Suppressor macrophage treated with lipopolysaccharide for 1 hour (primary cell): Measurements from ENCODE around the gene GMPR2.
"Not testable (repeated sequence)": the region's sequence is repeated elsewhere in the genome, so short reads cannot be mapped to it uniquely, and the experiment has no call there.

Source experiments
- DNase-seq, 3 donors: peaks; one replicate each; pipeline ENCODE4 v3.0.0-alpha.2; 2020 to 2022

GMPR2 gene

DNA sequence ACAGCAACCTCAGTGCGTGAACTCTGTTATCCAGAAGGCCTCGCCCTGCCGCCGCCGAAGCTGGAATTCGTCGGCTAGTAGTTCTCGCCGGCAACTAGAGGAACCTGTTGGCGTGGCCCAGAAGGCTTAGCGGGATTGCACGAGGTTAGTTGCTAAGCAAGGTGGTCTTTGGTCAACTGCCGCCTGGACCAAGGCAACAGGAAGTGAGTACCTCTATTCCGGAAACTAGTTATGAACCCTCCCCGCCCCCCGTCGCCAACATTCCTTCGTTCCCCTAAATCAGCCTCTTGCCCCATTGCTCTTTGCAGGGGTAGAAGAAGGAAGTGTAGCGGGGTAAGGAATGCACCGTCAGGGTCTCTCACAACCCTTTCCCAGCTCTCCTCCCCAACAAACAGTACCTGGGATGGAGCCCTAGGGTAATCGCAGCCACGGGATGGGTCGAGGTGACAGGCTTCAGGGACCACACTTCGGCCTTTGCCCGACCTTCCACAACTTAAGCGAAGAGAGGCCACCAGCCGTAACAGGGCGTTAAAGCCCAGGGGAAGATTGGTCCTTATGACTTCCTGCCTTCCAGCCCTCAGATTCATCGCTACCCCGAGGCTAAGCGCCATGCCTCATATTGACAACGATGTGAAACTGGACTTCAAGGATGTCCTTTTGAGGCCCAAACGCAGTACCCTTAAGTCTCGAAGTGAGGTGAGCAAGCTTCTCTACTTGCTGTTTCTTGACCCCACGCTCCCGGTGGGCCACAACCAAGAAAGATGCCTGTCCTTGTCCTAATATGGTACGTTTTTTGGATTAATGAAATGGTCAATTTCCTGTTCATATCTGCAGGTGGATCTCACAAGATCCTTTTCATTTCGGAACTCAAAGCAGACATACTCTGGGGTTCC is at the start of gene GMPR2:
Gene GMPR2, plus strand, starts transcription at position 285 of the 893 bp plus-strand sequence. Its CDS starts 325 bp downstream, at position 610.
- DNase-seq = peak; percentile 34 to 78 (median 72)

DNA sequence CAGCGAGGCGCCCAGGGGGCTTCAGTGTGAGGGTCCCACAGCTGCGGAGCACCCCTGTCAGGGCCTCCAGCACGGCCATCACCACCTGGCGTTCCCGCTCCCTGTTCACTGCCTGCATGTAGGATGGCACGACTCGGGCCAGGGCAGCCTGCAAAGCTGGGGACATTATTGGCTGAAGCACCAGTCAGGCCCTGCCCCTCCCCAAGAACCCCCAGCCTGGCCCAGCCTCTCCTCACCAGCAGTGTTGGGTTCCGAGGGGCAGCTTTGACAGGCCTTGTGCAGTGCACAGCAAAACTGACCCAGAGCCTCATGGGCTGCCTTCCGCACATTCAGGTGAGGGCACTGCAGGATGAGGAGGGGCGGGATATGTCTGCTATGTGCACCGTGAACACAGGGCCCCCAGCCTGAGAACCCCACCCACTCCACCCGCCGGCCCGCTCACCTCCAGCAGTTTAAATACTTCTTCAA is 49.7 kb upstream of the GMPR2 start:
- DNase-seq = no peak

DNA sequence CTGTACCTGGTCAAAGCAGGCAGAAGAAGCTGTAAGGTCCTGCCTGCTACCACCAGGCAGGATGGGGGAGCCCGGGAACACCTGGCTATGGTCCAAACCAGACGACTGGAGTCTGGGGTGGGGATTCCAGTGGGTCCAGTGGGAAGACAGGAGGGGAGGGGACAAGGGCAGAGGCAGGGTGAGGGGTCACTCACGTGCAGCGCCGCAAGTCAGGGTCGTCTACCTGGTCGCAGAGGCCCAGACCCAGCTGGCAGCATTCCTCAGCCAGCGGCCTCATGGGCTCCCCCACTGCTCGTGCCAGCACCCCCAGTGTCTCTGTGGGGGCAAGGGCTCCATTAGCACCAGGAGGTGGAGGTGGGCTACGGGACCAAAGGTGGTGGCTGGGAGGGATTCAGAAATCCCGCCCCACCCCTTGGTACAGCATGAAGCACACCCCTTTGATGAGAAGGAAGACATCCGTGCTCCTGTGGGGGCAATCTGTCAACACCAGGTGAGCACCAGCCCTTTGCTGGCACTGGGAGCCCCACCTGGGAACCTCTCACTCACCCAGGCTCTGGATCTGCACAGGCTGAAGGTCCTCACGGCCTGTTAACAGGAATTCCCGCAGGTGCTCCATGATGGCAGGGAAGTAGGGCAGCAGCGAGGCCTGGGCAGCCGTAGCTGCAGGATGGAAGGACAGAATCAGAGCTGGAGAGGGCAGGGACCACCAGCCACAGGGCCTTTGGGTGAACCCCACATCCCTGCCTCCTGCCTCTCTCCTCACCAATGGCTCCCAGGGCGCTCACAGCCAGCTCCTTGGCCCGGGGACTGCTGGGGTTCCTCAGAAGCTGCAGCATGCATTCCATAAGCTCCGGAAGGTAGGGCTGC is 48.4 kb upstream of the GMPR2 start:
- DNase-seq = no peak

DNA sequence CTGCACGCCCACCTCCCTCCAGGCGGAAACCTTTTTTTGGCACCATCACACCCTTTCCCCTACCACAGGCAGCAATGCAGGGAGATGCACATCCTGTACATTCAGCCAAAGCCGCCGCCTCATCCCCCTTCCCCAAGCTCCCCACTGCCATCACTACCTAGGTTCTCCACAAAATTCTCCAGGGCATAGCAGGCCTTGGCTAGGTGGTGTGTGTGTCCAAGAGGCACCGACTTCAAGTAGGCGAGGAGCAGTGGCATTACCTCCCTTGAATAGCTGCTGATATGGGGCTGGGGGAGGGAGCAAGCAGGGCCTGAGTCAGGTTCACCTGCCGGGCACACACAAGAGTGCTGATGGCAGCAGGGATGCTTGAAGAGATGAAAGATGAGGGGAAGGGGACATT is 47.7 kb upstream of the GMPR2 start:
- no peak for DNase-seq

DNA sequence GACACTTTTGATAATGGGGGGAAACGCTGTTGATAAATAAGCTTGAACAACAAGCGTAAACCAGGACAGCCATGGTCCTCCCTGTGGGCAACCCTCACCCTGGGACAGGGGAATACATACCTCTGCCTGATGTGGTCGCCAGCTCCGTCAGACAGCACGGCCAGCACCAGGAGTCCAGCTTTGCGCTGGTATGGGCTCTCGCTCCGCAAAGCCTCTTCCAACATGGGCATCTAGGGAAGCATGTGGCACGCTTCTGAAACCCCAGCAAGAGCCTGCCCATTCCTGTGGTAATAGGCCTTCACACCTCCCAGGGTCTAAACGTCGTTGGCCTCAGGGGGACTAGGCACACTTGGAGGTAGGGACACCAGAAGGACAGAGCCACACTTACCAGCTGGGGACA is 47.0 kb upstream of the GMPR2 start:
- no peak for DNase-seq

DNA sequence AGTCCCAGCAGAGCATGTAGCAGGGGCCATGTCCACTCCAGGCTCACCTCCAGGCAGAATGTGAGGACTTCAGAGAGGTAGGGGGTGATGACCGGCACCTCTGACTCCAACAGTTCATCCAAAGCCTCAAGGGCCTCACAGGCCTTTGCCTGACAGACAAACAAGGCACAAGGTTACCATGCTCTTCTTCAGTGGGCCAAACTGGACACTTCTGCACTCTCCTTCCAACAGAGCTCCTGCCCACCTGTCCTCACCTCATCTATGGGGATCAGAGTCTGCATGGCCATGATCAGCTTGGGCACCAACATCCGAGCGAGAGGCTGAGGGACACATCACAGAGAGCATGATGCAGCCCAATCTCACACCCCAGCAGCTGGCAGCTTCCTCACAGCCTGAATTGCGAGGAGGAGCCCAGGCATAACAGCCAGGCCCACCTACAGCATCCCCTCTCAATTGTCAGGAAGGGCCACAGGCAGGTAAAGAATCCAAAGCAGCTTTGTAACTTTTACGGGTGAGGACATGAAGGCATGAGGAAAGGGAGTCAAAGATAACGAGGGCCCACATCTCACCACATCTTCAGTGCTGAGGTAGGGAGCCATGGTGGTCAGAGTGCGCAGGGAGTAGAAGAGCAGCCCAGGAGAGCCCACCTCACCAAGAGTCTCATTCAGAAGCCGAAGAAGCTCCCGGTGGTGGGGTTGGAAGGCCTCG is 45.7 kb upstream of the GMPR2 start:
- no peak for DNase-seq

DNA sequence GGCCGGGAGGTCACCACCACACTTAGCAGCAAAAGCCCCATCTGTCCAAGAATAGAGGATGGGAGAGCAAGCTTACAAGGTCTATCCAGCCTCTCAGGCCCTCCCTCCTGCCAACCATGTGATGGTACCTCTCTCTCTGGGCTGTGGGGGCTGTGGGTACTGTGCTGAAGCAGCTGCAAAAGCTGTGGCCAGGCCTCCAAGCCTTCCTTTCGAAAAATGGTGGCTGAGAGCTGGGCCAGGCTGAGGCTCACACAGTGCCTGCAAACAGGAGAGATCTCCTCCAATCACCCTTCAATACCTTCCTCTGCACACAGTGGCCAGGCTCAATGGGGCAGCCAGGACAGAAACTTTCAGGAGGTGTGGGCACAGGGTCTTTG is 45.2 kb upstream of the GMPR2 start:
- no peak for DNase-seq

DNA sequence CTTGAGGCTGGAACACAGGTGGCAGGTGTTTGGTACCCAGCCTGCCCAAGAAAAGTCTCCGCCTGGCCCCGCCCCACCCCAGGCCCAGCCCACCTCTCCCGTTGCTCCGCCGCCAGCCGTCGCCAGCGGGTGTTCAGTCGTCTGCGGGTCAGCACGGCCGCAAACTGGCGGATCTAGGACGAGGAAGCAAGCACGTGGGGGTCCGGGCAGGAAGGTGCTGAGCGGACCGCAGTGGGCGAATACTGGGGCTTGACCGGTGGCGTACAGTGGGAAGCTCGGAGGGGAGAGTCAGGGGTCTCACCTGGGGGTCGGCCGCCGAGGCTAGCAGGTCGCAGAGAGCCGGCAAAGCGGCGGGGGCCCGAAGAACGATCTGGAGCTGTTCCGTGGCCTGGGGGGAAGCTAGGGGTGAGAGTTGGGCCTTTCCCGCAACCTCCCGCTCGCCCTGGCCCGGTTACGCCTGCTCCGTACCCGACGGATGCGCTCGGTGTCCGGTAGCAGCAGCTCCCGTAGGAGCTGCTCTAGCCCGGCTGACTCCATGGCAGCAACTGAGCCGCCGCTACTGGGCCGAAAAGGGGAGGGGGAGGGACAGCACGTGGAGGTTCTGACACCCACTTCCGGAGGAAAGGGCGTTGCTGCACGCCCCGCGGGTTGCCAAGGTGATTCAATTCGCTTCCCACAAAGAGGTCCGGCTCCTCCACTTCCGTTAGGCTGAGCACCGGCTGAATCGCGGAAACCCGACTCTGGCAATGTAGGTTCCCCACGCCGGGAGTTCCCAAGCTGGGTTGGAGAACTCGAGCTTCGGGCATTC is 44.3 kb upstream of the GMPR2 start, which contains the start of gene IPO4:
Gene IPO4, minus strand, starts transcription at position 566 of the 808 bp plus-strand sequence. Its CDS starts 29 bp downstream, at position 537.
- DNase-seq = peak; percentile 97 to 98 (median 98)

DNA sequence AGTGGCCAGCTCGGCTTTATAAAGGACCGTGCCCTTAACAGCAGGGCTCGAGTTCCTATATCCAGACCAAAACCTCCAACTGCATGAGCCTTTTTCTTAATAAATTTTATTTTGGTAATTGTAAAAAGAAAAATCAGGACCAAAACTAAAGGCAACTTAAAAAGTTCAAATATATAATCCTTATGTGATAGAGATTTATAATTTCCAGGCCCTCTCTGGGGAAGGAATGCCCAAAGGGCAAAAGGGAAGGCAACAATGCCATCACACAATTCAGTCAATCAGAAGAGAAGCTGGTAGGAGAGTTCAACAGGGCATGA is 43.7 kb upstream of the GMPR2 start:
- DNase-seq = no peak

DNA sequence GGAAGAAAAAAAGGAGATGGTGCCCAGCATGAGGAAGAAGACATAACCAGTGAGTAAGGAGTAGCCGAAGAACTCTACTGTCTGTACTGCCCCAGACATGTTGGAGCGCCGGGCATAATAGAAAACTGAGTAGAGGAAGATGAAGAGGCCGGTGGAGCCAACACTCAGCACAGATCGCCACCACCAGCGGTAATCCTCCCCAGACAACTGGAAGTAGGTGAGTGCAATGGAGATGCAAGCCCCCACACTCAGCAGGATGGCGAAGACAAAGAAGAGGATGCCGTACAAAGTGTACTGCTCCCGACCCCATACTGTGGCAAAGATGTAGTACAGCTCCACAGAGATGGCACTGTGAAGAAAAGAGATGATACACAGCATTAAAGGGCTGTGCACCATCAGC is 43.3 kb upstream of the GMPR2 start:
- no peak for DNase-seq

DNA sequence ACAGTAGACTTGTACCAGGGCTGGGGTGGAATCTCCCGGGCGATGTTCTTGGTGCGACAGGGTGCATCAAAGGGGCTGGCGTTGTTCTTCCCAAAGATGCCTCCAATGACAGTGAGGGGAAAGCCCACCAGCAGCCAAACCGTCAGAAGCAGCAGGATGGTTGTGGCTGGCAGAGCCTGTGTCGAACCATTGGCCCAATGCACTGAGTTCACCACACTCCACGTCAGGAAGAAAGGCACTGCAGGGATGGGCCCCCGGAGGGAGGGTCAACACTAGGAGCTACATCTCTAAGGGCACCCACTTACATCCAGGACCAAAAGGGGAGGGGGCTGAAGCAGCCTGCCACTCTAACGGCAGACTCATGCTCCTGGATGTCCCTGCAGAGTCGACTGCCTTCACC is 42.3 kb upstream of the GMPR2 start:
- DNase-seq = no peak

DNA sequence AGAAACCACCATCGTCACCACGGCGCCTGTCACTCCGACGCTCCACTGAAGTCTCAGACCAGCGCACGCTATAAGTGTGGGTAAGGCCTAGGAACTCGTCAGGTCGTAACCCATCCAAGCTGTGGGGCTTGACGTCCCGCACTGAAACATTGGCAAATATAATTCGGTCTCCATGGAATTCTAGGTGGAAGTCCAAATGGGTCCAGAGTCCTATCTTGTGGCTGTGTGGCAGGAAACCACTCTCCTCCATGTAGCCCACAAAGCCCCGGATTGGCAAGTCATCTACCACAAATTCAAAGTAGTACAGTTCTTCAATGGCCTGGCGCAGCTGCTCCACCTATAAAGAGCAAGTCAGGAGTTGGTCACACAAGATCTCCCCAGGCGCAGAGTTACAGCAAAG is 39.8 kb upstream of the GMPR2 start:
- no peak for DNase-seq

DNA sequence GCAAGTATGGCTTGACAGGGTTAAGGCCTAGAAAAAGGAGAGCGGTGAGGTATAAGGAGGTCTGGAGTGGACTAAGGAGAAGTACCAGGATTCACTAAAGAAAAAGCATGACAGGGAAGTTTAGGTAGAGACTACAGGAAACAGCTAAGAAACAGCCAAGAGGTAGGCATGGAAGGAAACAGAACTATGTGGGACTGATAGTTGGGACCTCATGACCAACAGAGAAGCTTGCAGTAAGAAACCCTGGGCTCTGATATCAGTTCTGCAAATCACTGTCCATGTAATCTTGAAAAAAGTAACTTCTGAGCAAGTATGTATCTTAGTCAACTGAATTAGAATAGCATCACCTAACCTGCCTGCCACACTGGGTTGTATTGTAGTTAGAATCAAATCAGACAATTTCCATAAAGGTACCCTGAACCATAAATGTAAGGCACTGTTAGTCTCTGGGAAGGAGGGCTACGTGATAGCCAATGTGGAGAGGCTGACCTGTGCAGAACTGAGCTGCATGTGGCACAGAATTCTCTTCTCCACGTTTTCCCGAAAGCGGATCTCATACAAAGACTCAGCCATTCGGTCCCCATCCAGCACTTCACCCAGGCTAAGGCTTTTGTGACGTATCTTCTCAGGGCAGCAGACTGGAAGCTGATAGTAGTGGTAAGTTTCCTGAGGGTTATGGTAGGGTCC is 38.4 kb upstream of the GMPR2 start:
- DNase-seq = no peak

DNA sequence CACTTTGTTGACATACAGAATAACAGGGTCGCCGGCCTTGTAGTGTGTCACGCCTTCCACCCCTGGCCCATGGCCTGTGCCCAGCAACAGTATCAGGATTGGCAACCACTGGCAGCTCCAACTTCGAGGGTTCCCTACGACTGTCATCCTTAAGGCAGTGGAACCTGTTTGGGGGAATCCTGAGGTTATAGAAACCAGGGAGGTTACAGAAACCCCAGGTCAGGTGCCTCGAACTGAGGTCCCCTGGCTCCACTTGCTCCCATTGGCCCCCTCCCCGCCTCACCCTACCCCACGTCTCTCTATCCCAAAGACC is 37.9 kb upstream of the GMPR2 start:
- DNase-seq = no peak

DNA sequence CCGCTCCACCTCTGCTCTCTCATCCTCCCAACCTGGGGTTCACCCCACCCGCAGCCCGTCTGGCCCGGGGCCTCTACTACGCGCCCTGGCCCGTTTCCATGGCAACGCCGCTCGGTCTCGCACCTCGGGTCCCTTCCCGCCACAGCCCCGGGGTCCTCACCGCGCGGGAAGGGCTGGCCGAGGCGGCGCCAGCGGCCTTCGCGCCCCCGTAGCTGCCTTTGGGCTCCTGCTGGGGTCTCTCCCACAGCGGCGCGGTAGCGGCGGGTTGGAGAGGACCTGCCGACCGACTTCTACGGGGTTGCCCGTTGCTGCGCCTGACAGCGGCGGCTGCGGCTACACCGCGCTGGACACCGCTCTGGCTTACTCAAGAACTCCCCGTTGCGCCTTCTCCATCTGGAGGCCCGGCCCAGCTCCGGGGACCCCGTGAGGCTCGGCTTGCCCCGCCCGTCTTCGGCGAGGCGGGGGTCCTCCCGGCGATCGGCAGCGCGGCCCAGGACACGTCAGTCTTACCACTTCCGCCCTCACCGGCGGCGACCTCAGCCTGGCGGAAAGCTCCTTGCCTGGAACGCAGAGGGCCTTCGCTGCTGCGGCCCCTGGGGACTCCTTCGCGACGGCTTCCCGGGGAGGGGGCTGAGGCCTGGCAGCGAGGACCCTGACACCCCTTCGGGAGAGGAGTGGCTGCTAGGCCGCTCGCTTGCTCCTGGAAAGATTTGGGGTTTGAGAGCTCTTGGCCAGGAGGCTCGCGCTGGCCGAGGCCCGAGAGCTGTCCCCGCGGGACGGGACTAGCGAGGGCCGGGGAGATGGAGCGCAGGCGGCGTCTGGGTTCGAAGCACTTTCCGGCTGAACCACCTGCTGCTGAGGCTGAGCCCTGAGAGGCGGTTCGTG is 37.3 kb upstream of the GMPR2 start, which contains the start of gene TM9SF1:
Gene TM9SF1, minus strand, starts transcription at position 256 of the 885 bp plus-strand sequence. CDS start 422 bp downstream, outside the sequence.
- DNase-seq = peak; percentile 88 to 93 (median 90)

DNA sequence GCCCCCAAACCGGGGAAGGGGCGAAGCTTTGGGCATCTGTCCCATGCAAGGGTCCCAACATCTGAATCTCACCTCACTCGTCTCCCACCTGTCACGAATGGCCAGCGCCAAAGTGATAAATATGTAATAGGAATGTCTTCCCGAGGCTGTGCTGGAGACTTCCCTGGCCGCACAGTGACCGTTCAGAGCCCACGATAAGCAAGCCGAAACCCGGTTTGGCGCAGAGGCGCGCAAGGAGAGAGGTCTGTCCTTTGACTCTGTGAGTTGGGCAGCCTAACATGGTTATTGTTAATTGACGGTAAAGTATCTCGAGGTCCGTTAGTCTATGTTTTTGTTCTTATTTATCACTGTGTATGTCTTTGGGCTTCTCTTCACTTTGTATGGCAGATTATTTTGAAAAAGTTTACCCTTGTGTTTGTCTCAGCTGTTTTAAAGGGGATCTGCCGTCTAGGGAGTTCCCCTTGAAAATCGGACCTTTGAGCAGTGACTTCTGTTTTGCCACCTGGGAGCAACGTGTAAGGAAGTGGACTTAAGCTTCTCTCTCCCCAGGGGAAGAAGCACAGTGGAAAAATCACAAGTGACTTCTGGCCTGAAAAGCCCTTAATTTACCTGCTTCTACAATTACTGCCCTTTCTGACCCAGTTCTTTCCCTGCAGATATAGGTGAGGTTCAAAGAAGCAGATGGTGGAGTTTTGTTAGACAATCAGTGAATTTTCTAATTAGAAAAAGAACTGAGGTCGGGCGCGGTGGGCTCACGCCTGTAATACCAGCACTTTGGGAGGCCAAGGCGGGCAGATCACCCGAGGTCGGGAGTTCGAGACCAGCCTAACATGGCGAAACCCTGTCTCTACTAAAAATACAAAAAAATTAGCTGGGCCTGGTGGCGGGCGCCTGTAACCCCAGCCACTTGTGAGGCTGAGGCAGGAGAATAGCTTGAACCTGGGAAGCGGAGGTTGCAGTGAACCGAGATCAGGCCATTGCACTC is 36.4 kb upstream of the GMPR2 start:
- peak; percentile 33 to 41 (median 35) for DNase-seq

DNA sequence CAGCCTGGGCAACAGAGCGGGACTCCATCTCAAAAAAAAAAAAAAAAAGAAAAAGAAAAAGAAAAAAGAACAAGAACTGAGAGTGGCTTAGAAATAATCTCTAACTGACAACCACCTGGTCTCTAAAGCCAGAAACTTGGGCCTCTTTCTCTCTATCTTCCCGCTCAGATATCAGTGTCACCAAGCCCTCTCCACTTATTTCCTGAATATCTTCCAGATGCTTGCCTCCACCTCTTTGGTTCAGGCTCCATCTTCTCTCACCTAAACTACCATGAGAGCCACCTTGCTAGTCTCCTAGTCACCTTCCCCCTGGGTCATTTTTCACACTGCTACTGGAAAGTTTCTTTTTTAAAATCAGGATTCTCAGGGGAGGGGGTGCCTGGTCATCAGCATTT is 35.7 kb upstream of the GMPR2 start:
- DNase-seq = no peak

DNA sequence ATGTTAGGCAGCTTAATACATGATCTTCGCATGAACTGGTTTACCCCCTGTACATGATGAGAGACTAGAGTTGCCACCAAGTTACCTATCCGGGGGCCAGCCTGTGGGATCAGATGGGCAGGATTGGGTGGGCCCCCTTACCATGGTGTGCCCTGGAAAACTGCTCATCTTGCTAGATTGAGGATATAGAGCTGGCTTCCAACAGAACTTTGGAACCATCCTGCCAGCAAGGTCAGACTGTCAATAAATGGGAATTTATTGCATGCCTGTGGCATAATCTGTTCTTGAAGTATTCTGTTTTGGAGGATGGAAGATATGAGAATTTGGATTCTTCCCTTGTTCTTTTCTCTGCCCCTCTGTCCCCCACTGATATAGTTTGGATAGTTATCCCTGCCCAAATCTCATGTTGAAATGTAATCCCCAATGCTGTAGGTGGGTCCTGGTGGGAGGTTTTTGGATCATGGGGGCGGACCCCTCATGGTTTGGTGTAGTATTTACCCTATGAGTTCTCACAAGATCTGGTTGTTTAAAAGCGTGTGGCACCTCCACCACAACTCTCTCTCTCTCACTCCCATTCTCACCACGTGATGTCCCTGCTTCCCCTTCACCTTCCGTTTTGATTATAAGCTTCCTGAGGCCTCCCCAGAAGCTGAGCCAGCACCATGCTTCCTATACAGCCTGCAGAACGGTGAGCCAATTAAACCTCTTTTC is 33.8 kb upstream of the GMPR2 start:
- DNase-seq = no peak

DNA sequence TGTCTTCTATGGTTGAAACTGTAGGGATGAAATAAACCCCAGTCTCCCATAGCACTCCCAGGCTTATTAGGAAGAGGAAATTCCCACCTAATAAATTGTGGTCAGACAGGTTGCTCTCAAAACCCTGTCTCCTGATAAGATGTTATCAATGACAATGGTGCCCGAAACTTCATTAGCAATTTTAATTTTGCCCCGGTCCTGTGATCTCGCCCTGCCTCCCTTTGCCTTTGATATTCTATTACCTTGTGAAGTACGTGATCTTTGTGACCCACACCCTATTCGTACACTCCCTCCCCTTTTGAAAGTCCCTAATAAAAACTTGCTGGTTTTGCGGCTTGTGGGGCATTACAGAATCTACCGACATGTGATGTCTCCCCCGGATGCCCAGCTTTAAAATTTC is 30.2 kb upstream of the GMPR2 start:
- DNase-seq = not testable (repeated sequence)
